ENCODE measurements around the gene RFNG. TPM values are rescaled to one million over a fixed set of nuclear protein-coding genes. Genes with fewer than 3 reads are reported as not detected.
A peak's percentile ranks its signal among the peaks of the same experiment; 100 is the strongest.

The RFNG gene
- total and polyA plus RNA-seq, 2 donors (not counting 1 experiment from before 2014, with no cell fraction given) = 30.1 to 44.5 TPM

GRCh38 chr17:82019690-82020571, 31.7 kb downstream of the RFNG start:
- no peak overlapping the region for H2AFZ ChIP-seq (ENCODE audit: insufficient read depth, low read depth, low read length, poor library complexity, severe bottlenecking)
- H3K27ac ChIP-seq (ENCODE audit: low read length in 2 of 2) = no peak overlapping the region
- H4K20me1 ChIP-seq (ENCODE audit: control insufficient read depth, insufficient read depth, low read length, poor library complexity, severe bottlenecking) = peaks cover 25% of the 10 kb centered on the region
- peaks cover 14 to 33% of the 10 kb centered on the region in 2 donors for H3K4me1 ChIP-seq (ENCODE audit: control insufficient read depth in 2 of 2, insufficient read depth in 2 of 2, low read length in 2 of 2)
- H3K4me3 ChIP-seq (ENCODE audit: control extremely low read depth in 1 of 5, extremely low read depth in 1 of 5, insufficient read depth in 1 of 5, low read depth in 2 of 5, low read length in 4 of 5) = no peak overlapping the region
- intact Hi-C loops (cut with micrococcal nuclease) = no loop called here
- Mint-ChIP-seq H3K9me3 (ENCODE audit: insufficient read depth) (no peaks in the 10 kb centered on the region), H3K27ac (no peak overlapping the region), H3K27me3 (no peaks in the 10 kb centered on the region), H3K4me1 (peaks cover 15% of the 10 kb centered on the region), H3K4me3 (peak overlapping the region; percentile 23)
- H3K79me2 ChIP-seq (ENCODE audit: control insufficient read depth, insufficient read depth, low read length) = peaks cover 22% of the 10 kb centered on the region
- ATAC-seq (ENCODE audit: low read depth) (no peak), DNase-seq (peak; percentile 68)
- H3K9me3 ChIP-seq (ENCODE audit: control extremely low read depth in 1 of 3, control insufficient read depth in 2 of 3, insufficient read depth in 1 of 3, low read length in 2 of 3) = no peaks in the 10 kb centered on the region
- H3K27me3 ChIP-seq (replicated peaks in 1 of 4; ENCODE audit: control extremely low read depth in 1 of 4, control insufficient read depth in 3 of 4, insufficient read depth in 4 of 4, low read length in 3 of 4) = peaks cover 0 to 6% (median 0%) of the 10 kb centered on the region in 4 experiments
- no peak overlapping the region for H3K4me2 ChIP-seq (replicated peaks; ENCODE audit: low read depth, low read length, poor library complexity, severe bottlenecking)
- POLR2A ChIA-PET = interaction anchor here (0.7 kb wide), 1 partner anchor 36 kb away, joined by 8 read pairs; no protein-coding TSS in a partner anchor
- TF ChIP-seq EZH2 (IDR thresholded peaks at IDR 0.05; ENCODE audit: borderline replicate concordance, insufficient read depth, low read depth, low read length, poor library complexity, severe bottlenecking) (no peak), CTCF (IDR thresholded peaks at IDR 0.05) (peak; percentile 65)
- no peak overlapping the region for H3K9ac ChIP-seq (ENCODE audit: low read length)
- 79% methylated on average over 26 of the region's 34 CpGs for WGBS (ENCODE audit: insufficient coverage)
- CTCF ChIA-PET = interaction anchor here (0.6 to 7.2 kb wide), 12 partner anchors 10 to 281 kb away, joined by 3 to 91 read pairs (median 4); partner anchors contain the start of genes ASPSCR1, DCXR and MAFG
- peaks cover 0 to 3% of the 10 kb centered on the region in 2 experiments for H3K36me3 ChIP-seq (replicated peaks in 1 of 2; ENCODE audit: control extremely low read depth in 1 of 2, control insufficient read depth in 1 of 2, extremely low read depth in 1 of 2, insufficient read depth in 2 of 2, low read length in 1 of 2)
